IMR-90 (cell line): ENCODE results near the gene ZSCAN32. TPM values are rescaled to one million over a fixed set of nuclear protein-coding genes. Genes with fewer than 3 reads are reported as not detected.

Experiments used
- ATAC-seq: fragments of 200-7000 bp; cut with Tn5 transposase; 2 replicates; pipeline ENCODE4 v1.9.1; 2020; ENCODE audit warnings: low read depth, mild to moderate bottlenecking, moderate library complexity
- BruUV-seq: library from RNA; stranded (reverse); fragments of 400-500 nt; replicated peaks from 2 replicates; lab custom pipeline; 2021; lab: Mats Ljungman, UMichigan
- CTCF ChIA-PET: fragments of 300-600 bp; formaldehyde crosslinking; extraction: SDS; loops from one replicate; lab custom pipeline; 2021; ENCODE audit warnings: antibody characterized with exemption; lab: Yijun Ruan, JAX
- POLR2A ChIA-PET: fragments of 300-600 bp; sonication (Branson Sonifier 250); formaldehyde crosslinking; loops from one replicate; lab custom pipeline; 2022; ENCODE audit warnings: antibody characterized with exemption; ENCODE audit not compliant: unreplicated experiment; lab: Charles Lee
- DNase-seq: peaks from one replicate; pipeline ENCODE4 v3.0.0; 2013
- H2AFZ ChIP-seq: replicated peaks from 2 replicates; pipeline ENCODE3; 2013; ENCODE audit warnings: low read length, mild to moderate bottlenecking; ENCODE audit not compliant: poor library complexity
- H2AK5ac ChIP-seq: 2 replicates; pipeline ENCODE4 v1.6.1; 2013; ENCODE audit warnings: low read depth, low read length, inconsistent platforms
- H2AK9ac ChIP-seq: replicated peaks from 2 replicates; pipeline ENCODE3; 2013; ENCODE audit warnings: mild to moderate bottlenecking, low read depth, low read length, moderate library complexity; ENCODE audit not compliant: poor library complexity
- H2BK120ac ChIP-seq: 2 replicates; pipeline ENCODE4 v1.6.1; 2013; ENCODE audit warnings: low read depth, low read length, inconsistent platforms
- H2BK15ac ChIP-seq: 3 replicates; pipeline ENCODE4 v1.6.1; 2013; ENCODE audit warnings: low read depth, low read length, inconsistent platforms
- H2BK20ac ChIP-seq: 2 replicates; pipeline ENCODE4 v1.6.1; 2013; ENCODE audit warnings: low read depth, mild to moderate bottlenecking, inconsistent platforms, low read length, moderate library complexity
- H2BK5ac ChIP-seq: 2 replicates; pipeline ENCODE4 v1.6.1; 2013; ENCODE audit warnings: mild to moderate bottlenecking, low read depth, low read length, inconsistent platforms; ENCODE audit not compliant: poor library complexity, severe bottlenecking
- H3K14ac ChIP-seq: replicated peaks from 2 replicates; pipeline ENCODE4 v1.6.1; 2013; ENCODE audit warnings: low read depth, low read length, inconsistent platforms
- H3K18ac ChIP-seq: 2 replicates; pipeline ENCODE4 v1.6.1; 2013; ENCODE audit warnings: low read depth, low read length, control low read depth
- H3K23ac ChIP-seq: 2 replicates; pipeline ENCODE4 v1.6.1; 2013; ENCODE audit warnings: low read depth, low read length, inconsistent platforms
- H3K27ac ChIP-seq: 2 replicates; pipeline ENCODE4 v1.5.1; 2013; ENCODE audit warnings: mild to moderate bottlenecking, control low read depth, low read length; ENCODE audit not compliant: insufficient read depth
- H3K27me3 ChIP-seq: 2 replicates; pipeline ENCODE4 v1.6.1; 2013; ENCODE audit warnings: low read length; ENCODE audit not compliant: control insufficient read depth, insufficient read depth
- H3K36me3 ChIP-seq: 2 replicates; pipeline ENCODE4 v1.6.1; 2013; ENCODE audit warnings: low read length, mixed read lengths; ENCODE audit not compliant: control insufficient read depth, insufficient read depth
- H3K4ac ChIP-seq: 2 replicates; pipeline ENCODE4 v1.6.1; 2013; ENCODE audit warnings: low read depth, low read length, inconsistent platforms
- H3K4me1 ChIP-seq: 2 replicates; pipeline ENCODE4 v1.6.1; 2013; ENCODE audit warnings: low read length, mixed read lengths; ENCODE audit not compliant: control insufficient read depth, insufficient read depth
- H3K4me2 ChIP-seq: 2 replicates; pipeline ENCODE4 v1.6.1; 2013; ENCODE audit warnings: low read depth, mild to moderate bottlenecking, control low read depth, low read length, moderate library complexity
- H3K4me3 ChIP-seq: 2 replicates; pipeline ENCODE4 v1.5.1; 2013; ENCODE audit warnings: low read depth, mild to moderate bottlenecking, control low read depth, low read length, moderate library complexity; ENCODE audit not compliant: insufficient read depth
- H3K56ac ChIP-seq: 2 replicates; pipeline ENCODE4 v1.6.1; 2013; ENCODE audit warnings: low read length, inconsistent platforms; ENCODE audit not compliant: insufficient read depth; ENCODE audit errors: extremely low read depth
- H3K79me1 ChIP-seq, 2 experiments: 2 replicates each; pipeline ENCODE4 v1.6.1; 2013; ENCODE audit warnings: low read length in 2 of 2, inconsistent platforms in 1 of 2, low read depth in 1 of 2
- H3K9ac ChIP-seq: 2 replicates; pipeline ENCODE4 v1.6.1; 2013; ENCODE audit warnings: low read depth, low read length, control low read depth
- H3K9me1 ChIP-seq: 2 replicates; pipeline ENCODE4 v1.6.1; 2013; ENCODE audit warnings: low read length, inconsistent platforms; ENCODE audit not compliant: insufficient read depth
- H3K9me3 ChIP-seq: 2 replicates; pipeline ENCODE4 v1.6.1; 2013; ENCODE audit warnings: low read length; ENCODE audit not compliant: control insufficient read depth, insufficient read depth
- H4K20me1 ChIP-seq: 2 replicates; pipeline ENCODE4 v1.6.1; 2013; ENCODE audit warnings: low read length, inconsistent platforms; ENCODE audit not compliant: insufficient read depth
- H4K5ac ChIP-seq: 2 replicates; pipeline ENCODE4 v1.6.1; 2013; ENCODE audit warnings: mild to moderate bottlenecking, low read depth, low read length, control low read depth
- H4K8ac ChIP-seq, 2 experiments: 2 replicates each; pipeline ENCODE4 v1.6.1; 2013; ENCODE audit warnings: low read depth in 2 of 2, low read length in 2 of 2, control low read depth in 1 of 2, inconsistent platforms in 1 of 2
- H4K91ac ChIP-seq: 2 replicates; pipeline ENCODE4 v1.6.1; 2013; ENCODE audit warnings: low read depth, low read length, inconsistent platforms; ENCODE audit not compliant: insufficient read depth
- MAFK ChIP-seq: IDR thresholded peaks from 2 replicates; pipeline ENCODE4 v1.6.1; 2012; ENCODE audit warnings: low read depth, low read length, improper control_type of control experiment
- MAZ ChIP-seq: IDR thresholded peaks from 2 replicates; pipeline ENCODE4 v1.6.1; 2012; ENCODE audit warnings: low read depth, mild to moderate bottlenecking, low read length, improper control_type of control experiment, moderate library complexity, borderline replicate concordance
- RAD21 ChIP-seq: IDR thresholded peaks from 2 replicates; pipeline ENCODE4 v1.6.1; 2012; ENCODE audit warnings: low read length, improper control_type of control experiment
- WGBS, 2 experiments: methylation state at CpG; one replicate each; pipeline versions ENCODE4 v1.1.5 to v1.1.7; 2013; ENCODE audit warnings: missing lambda C conversion rate in 2 of 2; ENCODE audit not compliant: insufficient read length in 1 of 2; ENCODE audit errors: extremely low coverage in 2 of 2; 5-methylcytosine and 5-hydroxymethylcytosine counted together
- dilution Hi-C: fragments of 300-500 bp; cut with HindIII; formaldehyde crosslinking; loops from one replicate; pipeline ENCODE4 v1.14.3; 2018; ENCODE audit warnings: low sequenced_read_pairs; ENCODE audit not compliant: unreplicated experiment
- in situ Hi-C: fragments of 300-500 bp; cut with MboI; formaldehyde crosslinking; loops from 3 replicates; pipeline ENCODE4 v1.14.3; 2019; ENCODE audit warnings: low sequenced_read_pairs, inconsistent platforms, mixed read lengths
- intact Hi-C: fragments of 100-400 bp; cut with micrococcal nuclease; formaldehyde crosslinking; loops from 2 replicates; pipeline ENCODE4 v1.10.0; 2022
- polyA plus RNA-seq, 3 experiments: library from polyadenylated mRNA; depleted of rRNA; stranded (reverse); fragments of >200 nt; gene quantifications; 2 replicates each; pipeline ENCODE4 v1.2.3, GENCODE V29; 2012; ENCODE audit warnings: low replicate concordance in 1 of 3
- total RNA-seq: library from RNA; depleted of rRNA; stranded (reverse); fragments of >200 nt; gene quantifications from 2 replicates; pipeline ENCODE4 v1.2.3, GENCODE V29; 2012

The ZSCAN32 gene
- total and polyA plus RNA-seq, 2 of the 4 experiments (the other 2 are of a cell fraction) = 13.0 to 16.5 TPM

DNA sequence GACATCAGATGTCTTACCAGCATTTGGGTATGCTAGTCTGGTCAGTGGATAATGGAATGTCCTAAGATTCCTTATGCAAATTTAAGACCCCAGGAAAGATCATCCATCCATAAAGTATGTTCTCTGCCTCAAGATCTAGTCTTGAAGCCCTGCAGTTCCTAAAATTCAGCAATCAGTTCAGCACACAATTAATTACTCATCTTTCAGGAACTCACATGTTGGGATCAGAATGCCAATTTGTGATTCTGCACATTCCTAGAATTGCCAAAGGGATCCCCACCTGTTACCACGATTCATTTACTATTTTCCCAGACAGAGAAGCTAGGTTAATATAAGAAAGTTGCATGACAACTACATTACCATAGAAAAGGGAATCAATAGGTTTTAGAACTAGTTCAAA, 41.9 kb downstream of the ZSCAN32 start:
- no peak overlapping the region for H3K4ac ChIP-seq
- H4K8ac ChIP-seq = no peak overlapping the region
- DNase-seq (no peak), ATAC-seq (no peak)
- H2BK120ac ChIP-seq = no peak overlapping the region
- no peaks in the 10 kb centered on the region for H3K79me1 ChIP-seq
- H3K4me3 ChIP-seq = no peak overlapping the region
- no peaks in the 10 kb centered on the region for H3K4me1 ChIP-seq
- ChIA-PET CTCF (no interaction called here), POLR2A (no interaction called here)
- no peaks in the 10 kb centered on the region; the same call in 1 of the 2 replicates for H3K27me3 ChIP-seq
- no peak overlapping the region for H2AFZ ChIP-seq
- no peak overlapping the region for H2AK5ac ChIP-seq
- in situ Hi-C loops (no loop called here), dilution Hi-C loops (no loop called here), intact Hi-C loops (no loop called here)
- no peak overlapping the region for H3K23ac ChIP-seq
- H2BK15ac ChIP-seq = no peak overlapping the region
- WGBS, 2 experiments = no CpG with 5 or more reads among the region's 1 CpG
- H2BK20ac ChIP-seq = no peak overlapping the region
- no peak overlapping the region for H3K14ac ChIP-seq
- H4K5ac ChIP-seq = no peak overlapping the region
- no peak overlapping the region for H4K91ac ChIP-seq
- no peaks in the 10 kb centered on the region for H3K9me1 ChIP-seq
- TF ChIP-seq MAFK (no peak), MAZ (no peak), RAD21 (no peak)
- H3K9me3 ChIP-seq = peaks cover 5% of the 10 kb centered on the region; the same call in 1 of the 2 replicates
- H3K4me2 ChIP-seq = no peak overlapping the region
- no TSS peak for BruUV-seq
- no peak overlapping the region for H2AK9ac ChIP-seq
- no peak overlapping the region for H3K56ac ChIP-seq
- no peaks in the 10 kb centered on the region for H3K36me3 ChIP-seq
- no peak overlapping the region for H3K18ac ChIP-seq
- no peak overlapping the region for H3K27ac ChIP-seq
- H3K9ac ChIP-seq = no peak overlapping the region
- no peak overlapping the region for H2BK5ac ChIP-seq
- no peaks in the 10 kb centered on the region for H4K20me1 ChIP-seq
